Duodenal mucosa (tissue), 2 donors: Measurements from ENCODE around the gene XIRP1.
"Not testable (repeated sequence)": the region's sequence is repeated elsewhere in the genome, so short reads cannot be mapped to it uniquely, and the experiment has no call there.

ENCODE experiments used
- H3K27ac ChIP-seq: one replicate; pipeline ENCODE4 v1.7.0; 2013; ENCODE audit warnings: low read depth, low read length
- H3K27me3 ChIP-seq, 2 donors: one replicate each; pipeline ENCODE4 v1.7.0; 2013; ENCODE audit warnings: low read length in 2 of 2, control low read depth in 1 of 2; ENCODE audit not compliant: insufficient read depth in 2 of 2, control insufficient read depth in 1 of 2
- H3K36me3 ChIP-seq, 2 donors: one replicate each; pipeline ENCODE4 v1.7.0; 2013; ENCODE audit warnings: low read length in 2 of 2, control low read depth in 1 of 2; ENCODE audit not compliant: insufficient read depth in 2 of 2, control insufficient read depth in 1 of 2
- H3K4me1 ChIP-seq, 2 donors: one replicate each; pipeline ENCODE4 v1.7.0; 2013; ENCODE audit warnings: low read length in 2 of 2, control low read depth in 1 of 2; ENCODE audit not compliant: insufficient read depth in 2 of 2, control insufficient read depth in 1 of 2
- H3K4me3 ChIP-seq, 2 donors: one replicate each; pipeline ENCODE4 v1.7.0; 2013; ENCODE audit warnings: low read length in 2 of 2, low read depth in 1 of 2
- H3K9ac ChIP-seq, 2 donors: one replicate each; pipeline ENCODE4 v1.7.0; 2013; ENCODE audit warnings: low read length in 2 of 2, low read depth in 1 of 2
- H3K9me3 ChIP-seq, 2 donors: one replicate each; pipeline ENCODE4 v1.7.0; 2013; ENCODE audit warnings: low read length in 2 of 2, control low read depth in 1 of 2; ENCODE audit not compliant: control insufficient read depth in 1 of 2

The XIRP1 gene

GRCh38 chr3:39180183-39180545 lies 12.2 kb downstream of the XIRP1 start:
- H3K36me3 ChIP-seq, result no peaks in the 10 kb centered on the region
- no peaks in the 10 kb centered on the region for H3K27me3 ChIP-seq
- H3K4me3 ChIP-seq, result peak overlapping the region; percentile 65 to 67
- H3K4me1 ChIP-seq, result peaks cover 33 to 38% of the 10 kb centered on the region in 2 donors
- H3K9me3 ChIP-seq, result no peaks in the 10 kb centered on the region
- H3K27ac ChIP-seq, result peak overlapping the region; percentile 40
- peak overlapping the region; percentile 48 to 91 for H3K9ac ChIP-seq

GRCh38 chr3:39178553-39178952 lies 13.8 kb downstream of the XIRP1 start:
- Histone ChIP-seq H3K9ac (peak overlapping the region in 1 of 2 donors; percentile 65), H3K36me3 (no peaks in the 10 kb centered on the region), H3K9me3 (no peaks in the 10 kb centered on the region), H3K4me1 (peaks cover 33 to 38% of the 10 kb centered on the region in 2 donors), H3K4me3 (peak overlapping the region; percentile 66 to 77), H3K27ac (peak overlapping the region; percentile 84), H3K27me3 (no peaks in the 10 kb centered on the region)

DNA sequence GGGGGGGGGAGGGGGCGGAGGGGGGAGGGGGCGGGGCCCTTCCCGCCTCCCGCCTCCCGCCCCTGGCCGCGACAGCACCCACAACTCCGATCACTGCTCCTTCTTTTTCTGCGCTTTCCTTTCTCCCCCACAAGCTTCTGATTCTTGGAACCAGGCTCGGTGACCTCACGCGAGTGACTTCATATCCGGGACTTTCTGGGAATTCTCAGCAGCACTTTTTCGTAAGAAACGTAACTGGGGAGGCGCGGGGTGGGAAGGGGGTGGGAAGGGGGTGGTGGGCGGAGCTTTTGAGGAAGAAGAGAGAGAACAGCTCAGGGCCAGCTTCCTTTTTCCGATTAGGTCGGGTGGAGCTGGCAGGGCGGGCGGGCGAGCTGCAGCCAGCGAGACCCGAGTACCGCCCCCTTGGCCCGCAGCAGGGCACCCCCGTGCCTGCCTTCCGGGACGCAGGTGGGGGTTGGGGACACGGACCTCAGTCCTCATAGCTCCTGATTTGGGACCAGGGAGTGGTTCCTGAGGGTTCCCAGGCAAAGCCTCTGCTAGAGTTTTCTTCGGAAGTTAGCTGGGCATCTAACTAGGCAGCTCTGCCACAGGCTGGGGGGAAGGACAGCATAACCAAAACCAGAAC lies 14.6 kb downstream of the XIRP1 start:
- Histone ChIP-seq H3K36me3 (no peaks in the 10 kb centered on the region), H3K4me3 (peak overlapping the region; percentile 66 to 77), H3K27ac (peak overlapping the region; percentile 84), H3K27me3 (no peaks in the 10 kb centered on the region), H3K4me1 (peaks cover 33 to 34% of the 10 kb centered on the region in 2 donors), H3K9me3 (no peaks in the 10 kb centered on the region), H3K9ac (peak overlapping the region; percentile 65 to 85)

DNA sequence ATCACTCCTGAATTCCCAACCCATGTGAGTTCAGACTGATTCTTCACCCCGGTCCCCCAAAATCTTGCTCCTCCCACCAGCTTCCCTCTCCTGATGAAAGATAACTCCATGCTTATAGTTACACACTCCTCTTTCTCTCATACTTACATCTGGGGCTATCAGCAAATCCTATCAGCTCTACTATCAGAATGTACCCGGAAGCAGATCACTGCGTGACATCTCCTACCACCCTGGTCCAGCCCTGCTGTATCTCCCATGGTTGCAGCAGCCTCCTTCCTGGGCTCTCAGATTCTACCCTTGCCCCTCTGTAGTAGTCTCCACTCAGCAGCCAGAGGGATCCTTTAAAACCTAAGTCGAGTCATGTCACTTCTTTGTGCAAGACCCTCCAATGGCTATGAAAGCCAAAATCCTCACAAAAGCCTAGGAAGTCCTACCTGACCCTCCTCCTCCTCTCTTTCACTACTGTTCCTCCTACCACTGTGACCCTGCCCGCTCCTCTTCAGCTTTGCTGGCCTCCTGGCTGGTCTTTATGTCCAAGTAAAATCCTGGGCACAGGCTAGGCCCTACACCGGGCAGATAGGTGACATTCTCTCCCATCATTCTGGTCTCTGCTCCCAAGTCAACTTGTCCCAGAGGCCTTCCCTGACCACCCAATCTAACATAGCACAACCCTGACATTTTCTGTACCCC lies 16.2 kb downstream of the XIRP1 start:
- H3K4me3 ChIP-seq, result no peak overlapping the region
- no peaks in the 10 kb centered on the region for H3K36me3 ChIP-seq
- H3K27ac ChIP-seq, result no peak overlapping the region
- no peak overlapping the region for H3K9ac ChIP-seq
- H3K4me1 ChIP-seq, result peaks cover 30 to 31% of the 10 kb centered on the region in 2 donors
- H3K9me3 ChIP-seq, result no peaks in the 10 kb centered on the region
- H3K27me3 ChIP-seq, result no peaks in the 10 kb centered on the region

DNA sequence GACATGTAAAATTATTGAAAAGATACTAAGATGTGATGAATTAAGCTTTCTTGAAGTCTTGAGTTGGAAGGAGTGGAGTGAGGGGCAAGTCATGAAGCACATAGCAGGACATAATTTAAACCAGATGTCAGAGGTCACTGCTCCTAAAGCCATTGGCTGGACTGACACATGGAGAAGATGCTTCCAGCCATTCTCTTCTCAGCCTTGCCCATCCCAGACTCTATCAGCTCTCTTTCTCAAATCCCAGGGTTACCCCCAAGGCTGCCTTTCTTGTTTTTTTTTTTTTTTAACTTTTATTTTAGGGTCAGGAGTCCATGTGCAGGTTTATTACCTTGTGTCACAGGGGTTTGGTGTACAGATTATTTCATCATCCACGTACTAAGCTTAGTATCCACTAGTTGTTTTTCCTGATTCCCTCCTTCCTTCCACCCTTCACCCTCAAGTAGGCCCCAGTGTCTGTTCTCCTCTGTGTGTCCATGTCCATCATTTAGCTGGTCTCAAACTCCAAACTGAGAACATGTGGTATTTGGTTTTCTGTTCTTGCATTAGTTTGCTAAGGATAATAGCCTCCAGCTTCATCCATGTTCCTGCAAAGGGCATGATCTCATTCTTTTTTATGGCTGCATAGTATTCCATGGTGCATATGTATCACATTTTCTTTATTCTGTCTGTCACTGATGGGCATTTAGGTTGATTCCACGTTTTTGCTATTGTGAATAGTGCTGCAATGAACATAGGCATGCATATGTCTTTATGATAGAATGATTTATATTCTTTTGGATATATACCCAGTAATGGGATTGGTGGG lies 18.9 kb downstream of the XIRP1 start:
- Histone ChIP-seq H3K9me3 (no peaks in the 10 kb centered on the region), H3K4me3 (no peak overlapping the region), H3K4me1 (peaks cover 6 to 9% of the 10 kb centered on the region in 2 donors)

GRCh38 chr3:39171860-39172259 lies 20.5 kb downstream of the XIRP1 start:
- Histone ChIP-seq H3K27me3 (no peaks in the 10 kb centered on the region), H3K9ac (no peak overlapping the region)

More for the DNA sequence above, 18.9 kb downstream of the XIRP1 start:
- H3K27me3 ChIP-seq, result no peaks in the 10 kb centered on the region
- H3K27ac ChIP-seq, result no peak overlapping the region
- no peaks in the 10 kb centered on the region for H3K36me3 ChIP-seq
- no peak overlapping the region for H3K9ac ChIP-seq

DNA sequence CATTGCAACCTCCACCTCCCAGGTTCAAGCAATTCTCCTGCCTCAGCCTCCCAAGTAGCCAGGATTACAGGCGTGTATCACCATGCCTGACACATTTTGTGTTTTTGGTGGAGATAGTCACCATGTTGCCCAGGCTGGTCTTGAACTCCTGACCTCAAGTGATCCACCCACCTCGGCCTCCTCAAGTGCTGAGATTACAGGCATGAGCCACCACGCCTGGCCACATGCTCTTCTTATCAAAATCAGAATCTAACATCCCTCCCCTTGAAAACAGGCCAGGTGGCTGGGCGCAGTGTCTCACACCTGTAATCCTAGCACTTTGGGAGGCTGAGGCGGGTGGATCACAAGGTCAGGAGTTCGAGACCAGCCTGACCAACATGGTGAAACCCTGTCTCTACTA lies 21.5 kb downstream of the XIRP1 start:
- H3K9me3 ChIP-seq, H3K36me3 ChIP-seq, H3K4me3 ChIP-seq, H3K27ac ChIP-seq, H3K4me1 ChIP-seq, H3K27me3 ChIP-seq, H3K9ac ChIP-seq: not testable (repeated sequence)

More at GRCh38 chr3:39171860-39172259, 20.5 kb downstream of the XIRP1 start:
- no peak overlapping the region for H3K27ac ChIP-seq
- H3K9me3 ChIP-seq, result no peaks in the 10 kb centered on the region
- no peaks in the 10 kb centered on the region for H3K36me3 ChIP-seq
- H3K4me1 ChIP-seq, result no peaks in the 10 kb centered on the region
- no peak overlapping the region for H3K4me3 ChIP-seq

- no peak overlapping the region for H3K27ac ChIP-seq
- H3K4me3 ChIP-seq, result no peak overlapping the region
These were observed 21.9 kb downstream of the XIRP1 start for GRCh38 chr3:39170461-39170860.

GRCh38 chr3:39169712-39170111 lies 22.7 kb downstream of the XIRP1 start:
- H3K36me3 ChIP-seq, result no peaks in the 10 kb centered on the region
- no peak overlapping the region for H3K9ac ChIP-seq
- no peak overlapping the region for H3K4me3 ChIP-seq
- H3K9me3 ChIP-seq, result no peaks in the 10 kb centered on the region
- H3K27ac ChIP-seq, result no peak overlapping the region
- H3K4me1 ChIP-seq, result no peaks in the 10 kb centered on the region
- H3K27me3 ChIP-seq, result no peaks in the 10 kb centered on the region

More at GRCh38 chr3:39170461-39170860, 21.9 kb downstream of the XIRP1 start:
- H3K27me3 ChIP-seq, result no peaks in the 10 kb centered on the region
- H3K36me3 ChIP-seq, result no peaks in the 10 kb centered on the region
- no peak overlapping the region for H3K9ac ChIP-seq
- H3K9me3 ChIP-seq, result no peaks in the 10 kb centered on the region
- no peaks in the 10 kb centered on the region for H3K4me1 ChIP-seq

- H3K27ac ChIP-seq, result no peak overlapping the region
- H3K4me1 ChIP-seq, result no peaks in the 10 kb centered on the region
These were observed 24.1 kb downstream of the XIRP1 start for GRCh38 chr3:39168156-39168780.

More at GRCh38 chr3:39168156-39168780, 24.1 kb downstream of the XIRP1 start:
- H3K36me3 ChIP-seq, result no peaks in the 10 kb centered on the region
- H3K9me3 ChIP-seq, result no peaks in the 10 kb centered on the region
- no peak overlapping the region for H3K9ac ChIP-seq
- H3K27me3 ChIP-seq, result no peaks in the 10 kb centered on the region
- H3K4me3 ChIP-seq, result no peak overlapping the region
